Stimulated activated memory B cell treated with anti-CD40 and anti-IgM and Interleukin-4, amounts not matched to agents 10 μg/mL and 1 μg/mL and 100 μg/mL, for 72 hours (primary cell): ENCODE data around the gene IL6ST.
A peak's percentile ranks its signal among the peaks of the same experiment; 100 is the strongest.

Source experiments
- ATAC-seq: fragments of 150-1000 bp; cut with Tn5 transposase; 2 replicates; pipeline ENCODE4 v1.10.0; 2021
- H3K27ac Mint-ChIP-seq: one replicate; pipeline ENCODE4 v1.8.0; 2022; ENCODE audit warnings: mild to moderate bottlenecking, mixed read lengths
- H3K27me3 Mint-ChIP-seq: one replicate; pipeline ENCODE4 v1.8.0; 2022; ENCODE audit warnings: mixed read lengths
- H3K36me3 Mint-ChIP-seq: one replicate; pipeline ENCODE4 v1.8.0; 2022; ENCODE audit warnings: mixed read lengths
- H3K4me1 Mint-ChIP-seq: one replicate; pipeline ENCODE4 v1.8.0; 2022; ENCODE audit warnings: mixed read lengths
- H3K4me3 Mint-ChIP-seq: one replicate; pipeline ENCODE4 v1.8.0; 2022; ENCODE audit warnings: mild to moderate bottlenecking, moderate library complexity, mixed read lengths
- H3K9me3 Mint-ChIP-seq: one replicate; pipeline ENCODE4 v1.8.0; 2022; ENCODE audit warnings: mixed read lengths

Gene IL6ST

DNA sequence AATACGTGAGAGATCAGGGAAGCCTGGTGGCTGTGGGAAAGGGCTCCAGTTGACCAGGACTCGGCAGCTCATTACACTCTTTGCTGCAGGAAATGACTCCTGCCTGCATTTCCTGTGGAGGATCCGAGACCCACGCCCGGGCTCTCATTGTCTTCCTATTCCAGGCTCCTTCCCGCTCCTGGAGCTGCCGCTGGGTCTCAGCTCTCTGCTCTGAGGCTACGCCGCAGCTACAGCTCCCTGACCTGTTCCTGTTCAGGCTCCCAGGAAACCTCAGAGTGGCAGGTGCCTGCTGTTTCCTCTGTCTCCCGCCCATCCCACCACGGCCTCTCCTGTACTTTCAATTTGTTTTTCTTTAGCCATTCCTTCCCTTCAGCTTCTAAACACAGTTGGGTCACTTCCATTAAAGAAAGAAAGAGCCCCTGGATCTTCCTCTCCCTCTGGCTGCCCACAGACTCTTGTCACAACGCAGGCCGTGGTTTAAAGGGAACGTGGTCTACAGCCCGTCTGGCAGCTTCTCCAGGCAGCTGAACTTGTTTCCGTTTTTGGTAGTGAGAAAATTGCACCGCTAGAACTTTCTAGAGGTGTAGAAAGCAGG, 71.5 kb downstream of the IL6ST start:
- Mint-ChIP-seq H3K4me1 (peaks cover 22% of the 10 kb centered on the region), H3K9me3 (no peaks in the 10 kb centered on the region), H3K4me3 (peak overlapping the region; percentile 93), H3K36me3 (no peaks in the 10 kb centered on the region), H3K27me3 (peaks cover 24% of the 10 kb centered on the region), H3K27ac (peak overlapping the region; percentile 84)
- ATAC-seq, result no peak

DNA sequence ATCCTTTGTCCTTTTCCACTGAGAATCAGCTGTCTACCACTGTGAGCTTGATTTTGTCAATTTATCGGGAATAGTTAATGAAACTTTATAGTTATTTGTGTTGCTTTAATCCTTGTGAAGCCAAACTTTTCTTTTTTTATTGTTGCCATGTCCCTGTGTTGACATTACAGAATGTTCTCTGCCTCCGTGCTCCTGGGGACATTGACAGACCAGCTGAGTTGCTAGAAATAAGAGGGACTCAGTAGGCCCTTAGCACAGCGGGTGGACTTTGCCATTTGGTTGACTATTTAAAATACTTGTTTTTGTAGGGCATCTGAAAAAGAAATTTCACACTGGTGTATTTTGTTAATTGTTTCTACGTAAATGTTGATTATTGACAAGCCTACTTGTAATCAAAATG, 73.1 kb downstream of the IL6ST start:
- Mint-ChIP-seq H3K27ac (no peak overlapping the region), H3K36me3 (no peaks in the 10 kb centered on the region), H3K27me3 (peaks cover 24% of the 10 kb centered on the region), H3K4me1 (peaks cover 22% of the 10 kb centered on the region), H3K9me3 (no peaks in the 10 kb centered on the region), H3K4me3 (no peak overlapping the region)
- ATAC-seq, result no peak

DNA sequence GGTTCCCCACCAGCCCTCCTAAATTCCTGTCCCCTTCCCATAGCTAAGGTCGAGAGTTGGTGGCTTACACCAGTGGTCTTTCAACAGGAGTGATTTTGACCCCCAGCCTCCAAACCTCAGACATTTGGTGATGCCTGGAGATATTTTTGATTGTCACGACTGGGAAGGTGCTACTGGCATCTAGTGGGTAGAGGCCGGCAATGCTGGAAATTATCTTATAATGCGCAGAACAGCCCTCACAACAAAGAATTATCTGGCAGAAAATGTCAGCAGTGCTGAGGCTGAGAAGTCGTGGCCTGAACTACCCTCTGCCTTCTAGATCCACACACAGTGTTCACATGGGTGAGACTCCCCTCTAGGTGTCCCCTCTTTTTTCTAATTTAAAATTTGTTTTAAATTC, 74.0 kb downstream of the IL6ST start:
- no peaks in the 10 kb centered on the region for H3K36me3 Mint-ChIP-seq
- ATAC-seq, result no peak
- peaks cover 22% of the 10 kb centered on the region for H3K4me1 Mint-ChIP-seq
- no peak overlapping the region for H3K4me3 Mint-ChIP-seq
- no peaks in the 10 kb centered on the region for H3K9me3 Mint-ChIP-seq
- no peak overlapping the region for H3K27ac Mint-ChIP-seq
- H3K27me3 Mint-ChIP-seq, result peaks cover 24% of the 10 kb centered on the region

DNA sequence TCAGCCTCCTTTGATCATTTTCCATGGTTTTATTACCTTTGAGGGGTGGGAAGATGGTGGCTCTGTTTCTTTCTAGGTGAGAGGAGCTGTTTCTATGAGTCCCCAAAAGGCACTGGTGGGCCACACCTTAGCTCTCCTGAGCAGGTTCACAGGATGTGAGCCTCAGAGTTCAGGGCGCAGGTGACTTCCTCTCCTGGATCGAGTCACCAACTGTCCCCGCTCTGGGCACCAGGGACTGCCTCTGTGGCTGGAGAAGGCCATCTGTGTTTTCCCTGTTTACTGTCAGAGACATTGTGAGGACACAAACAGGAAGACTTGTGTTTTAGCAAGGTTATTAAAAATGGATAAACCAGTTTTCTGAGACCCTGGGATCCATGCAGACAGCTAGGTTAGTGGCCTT, 75.1 kb downstream of the IL6ST start:
- peaks cover 24% of the 10 kb centered on the region for H3K27me3 Mint-ChIP-seq
- no peaks in the 10 kb centered on the region for H3K36me3 Mint-ChIP-seq
- H3K27ac Mint-ChIP-seq, result no peak overlapping the region
- no peaks in the 10 kb centered on the region for H3K9me3 Mint-ChIP-seq
- ATAC-seq, result no peak
- no peak overlapping the region for H3K4me3 Mint-ChIP-seq
- peaks cover 22% of the 10 kb centered on the region for H3K4me1 Mint-ChIP-seq

DNA sequence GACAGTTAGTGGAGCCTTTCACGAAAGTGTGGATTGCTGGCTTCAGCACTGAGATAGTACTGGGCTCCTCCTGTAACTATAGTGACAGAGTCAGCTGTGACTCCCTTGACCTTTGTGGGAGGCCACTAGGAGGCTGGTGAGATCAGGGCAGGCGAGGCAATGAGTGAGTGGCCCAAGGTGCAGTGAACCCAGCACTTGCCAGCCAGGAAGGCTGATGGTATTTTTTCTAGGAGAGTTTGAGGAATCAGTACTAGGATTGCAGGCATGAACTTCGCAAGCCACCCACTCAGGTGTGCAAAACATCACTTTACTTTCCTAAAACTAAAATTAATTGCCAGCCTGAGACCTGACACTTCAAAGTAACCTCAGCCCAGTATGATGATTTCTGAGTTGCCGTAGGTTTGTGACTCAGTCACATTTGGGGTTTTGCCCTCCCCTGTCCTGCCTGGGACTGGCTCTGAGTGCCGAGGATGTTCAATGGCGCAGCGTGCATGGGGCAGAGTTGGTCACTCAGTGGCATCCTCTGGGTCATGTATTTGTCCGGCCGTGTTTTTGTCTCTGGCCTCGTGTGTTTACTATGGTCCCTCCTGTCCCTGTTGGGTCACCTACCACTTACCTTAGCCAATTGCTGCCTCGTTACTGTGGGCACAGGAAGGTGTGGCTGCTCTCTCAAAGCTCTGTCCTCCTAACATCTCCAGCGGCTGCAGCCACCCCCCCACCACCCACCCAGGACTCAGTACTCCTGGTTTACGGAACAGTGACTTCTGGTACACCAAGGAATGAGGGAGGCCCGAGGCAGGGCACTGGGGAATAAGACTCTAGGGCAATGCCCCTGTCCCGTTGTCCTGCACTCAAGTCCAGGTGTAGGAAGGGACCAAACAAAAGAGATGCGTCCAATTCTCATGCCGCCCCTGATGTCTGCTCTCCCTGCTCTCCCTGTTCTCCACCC, 76.4 kb downstream of the IL6ST start:
- Mint-ChIP-seq H3K36me3 (no peaks in the 10 kb centered on the region), H3K27me3 (peaks cover 15% of the 10 kb centered on the region), H3K9me3 (no peaks in the 10 kb centered on the region), H3K4me3 (no peak overlapping the region), H3K27ac (no peak overlapping the region), H3K4me1 (peaks cover 17% of the 10 kb centered on the region)
- ATAC-seq, result peak; percentile 37

DNA sequence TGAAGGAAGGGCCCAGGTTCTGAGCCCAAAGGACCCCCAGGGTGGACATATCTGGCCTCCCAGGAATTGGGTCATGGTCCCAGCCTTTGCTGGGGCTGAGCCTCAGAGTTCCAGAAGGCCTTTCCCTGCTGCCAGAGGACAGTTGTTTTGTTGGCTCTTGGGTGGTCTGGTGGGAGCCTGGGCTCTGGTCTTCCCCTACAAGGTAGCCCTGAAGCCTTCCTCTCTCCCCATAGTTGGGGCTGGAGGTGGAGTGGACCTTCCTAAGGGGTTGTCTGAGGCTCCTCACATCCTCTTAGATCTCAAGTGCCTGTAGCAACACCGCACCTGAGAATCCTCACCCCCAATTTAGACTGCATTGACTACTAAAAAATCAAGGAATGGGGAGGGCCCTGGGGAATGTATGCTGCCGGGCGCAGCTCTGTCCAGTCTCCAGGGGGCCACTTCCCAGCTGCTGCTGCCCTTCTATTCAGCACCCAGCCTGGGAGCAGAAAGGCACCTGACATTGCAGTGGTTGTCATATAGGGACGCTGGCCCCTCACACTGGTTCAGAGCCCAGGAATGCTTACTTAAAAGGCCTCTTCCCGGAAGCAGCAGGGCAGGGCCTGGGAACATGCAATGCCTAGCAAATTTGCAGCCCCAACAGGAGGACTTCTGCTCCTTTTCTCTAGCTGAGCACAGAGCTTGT, 77.2 kb downstream of the IL6ST start:
- no peak for ATAC-seq
- H3K4me1 Mint-ChIP-seq, result peaks cover 10% of the 10 kb centered on the region
- no peak overlapping the region for H3K27ac Mint-ChIP-seq
- H3K9me3 Mint-ChIP-seq, result no peaks in the 10 kb centered on the region
- H3K27me3 Mint-ChIP-seq, result peaks cover 11% of the 10 kb centered on the region
- H3K4me3 Mint-ChIP-seq, result no peak overlapping the region
- H3K36me3 Mint-ChIP-seq, result no peaks in the 10 kb centered on the region

DNA sequence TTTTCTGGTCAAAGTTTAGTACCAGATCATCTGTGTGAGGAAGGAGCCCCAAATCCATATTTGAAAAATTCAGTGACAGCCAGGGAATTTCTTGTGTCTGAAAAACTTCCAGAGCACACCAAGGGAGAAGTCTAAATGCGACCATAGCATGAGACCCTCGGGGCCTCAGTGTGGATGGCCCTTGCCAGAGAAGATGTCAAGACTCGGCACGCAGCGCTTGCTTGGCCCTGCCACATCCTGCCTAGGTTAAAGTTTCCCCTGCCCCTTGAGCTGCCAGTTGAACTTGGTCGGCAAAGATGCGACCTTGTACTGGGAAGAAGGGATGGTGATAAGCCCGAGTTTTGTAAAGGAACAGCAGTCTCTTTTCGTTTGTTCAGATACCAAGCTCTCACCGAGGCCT, 77.8 kb downstream of the IL6ST start:
- H3K4me1 Mint-ChIP-seq, result peaks cover 10% of the 10 kb centered on the region

DNA sequence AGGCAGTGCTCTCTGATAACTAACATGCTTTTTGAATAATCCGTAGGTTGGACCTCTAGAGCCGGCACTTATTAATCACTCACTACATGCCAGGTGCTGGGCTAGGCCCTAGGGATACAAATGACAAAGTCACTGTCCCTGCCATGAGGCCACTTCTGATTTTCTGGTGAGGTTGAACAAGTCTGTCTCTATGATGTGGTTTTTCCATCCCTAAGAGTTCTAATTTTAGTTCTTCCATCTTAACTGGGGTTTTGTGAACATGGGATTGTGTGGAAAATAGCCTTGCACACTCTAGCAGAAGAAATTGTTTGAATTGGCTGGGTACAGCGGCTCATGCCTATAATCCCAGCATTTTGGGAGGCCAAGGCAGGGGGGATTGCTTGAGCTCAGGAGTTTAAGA, 79.0 kb downstream of the IL6ST start:
- Mint-ChIP-seq H3K4me3 (no peak overlapping the region), H3K36me3 (no peaks in the 10 kb centered on the region), H3K9me3 (no peaks in the 10 kb centered on the region), H3K4me1 (peaks cover 10% of the 10 kb centered on the region), H3K27me3 (peaks cover 11% of the 10 kb centered on the region), H3K27ac (no peak overlapping the region)
- no peak for ATAC-seq

More for the DNA sequence above, 77.8 kb downstream of the IL6ST start:
- no peak overlapping the region for H3K4me3 Mint-ChIP-seq
- H3K36me3 Mint-ChIP-seq, result no peaks in the 10 kb centered on the region
- H3K9me3 Mint-ChIP-seq, result no peaks in the 10 kb centered on the region
- ATAC-seq, result no peak
- H3K27me3 Mint-ChIP-seq, result peaks cover 11% of the 10 kb centered on the region
- H3K27ac Mint-ChIP-seq, result no peak overlapping the region

DNA sequence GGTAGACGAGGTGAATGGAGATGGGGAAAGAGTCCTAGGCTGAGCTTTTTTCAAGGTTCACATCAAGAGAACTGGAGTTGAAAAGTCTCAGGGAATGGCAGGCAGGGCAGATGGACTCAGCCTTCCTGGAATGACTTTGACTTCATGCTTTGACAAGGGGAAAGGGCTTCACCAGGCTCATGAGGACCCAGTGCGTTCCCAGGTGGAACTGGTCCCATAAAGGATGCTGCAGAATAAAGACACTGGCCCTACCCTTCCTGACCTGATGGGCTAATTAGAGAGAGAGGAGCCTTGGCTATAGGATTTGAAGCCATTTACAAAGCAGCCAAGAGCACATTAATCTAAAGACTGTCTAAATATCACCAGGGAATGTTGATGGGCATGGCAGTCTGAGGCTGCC, 79.8 kb downstream of the IL6ST start:
- Mint-ChIP-seq H3K9me3 (no peaks in the 10 kb centered on the region), H3K27ac (no peak overlapping the region), H3K4me3 (no peak overlapping the region), H3K27me3 (peaks cover 11% of the 10 kb centered on the region), H3K36me3 (no peaks in the 10 kb centered on the region), H3K4me1 (peaks cover 10% of the 10 kb centered on the region)
- ATAC-seq, result no peak

DNA sequence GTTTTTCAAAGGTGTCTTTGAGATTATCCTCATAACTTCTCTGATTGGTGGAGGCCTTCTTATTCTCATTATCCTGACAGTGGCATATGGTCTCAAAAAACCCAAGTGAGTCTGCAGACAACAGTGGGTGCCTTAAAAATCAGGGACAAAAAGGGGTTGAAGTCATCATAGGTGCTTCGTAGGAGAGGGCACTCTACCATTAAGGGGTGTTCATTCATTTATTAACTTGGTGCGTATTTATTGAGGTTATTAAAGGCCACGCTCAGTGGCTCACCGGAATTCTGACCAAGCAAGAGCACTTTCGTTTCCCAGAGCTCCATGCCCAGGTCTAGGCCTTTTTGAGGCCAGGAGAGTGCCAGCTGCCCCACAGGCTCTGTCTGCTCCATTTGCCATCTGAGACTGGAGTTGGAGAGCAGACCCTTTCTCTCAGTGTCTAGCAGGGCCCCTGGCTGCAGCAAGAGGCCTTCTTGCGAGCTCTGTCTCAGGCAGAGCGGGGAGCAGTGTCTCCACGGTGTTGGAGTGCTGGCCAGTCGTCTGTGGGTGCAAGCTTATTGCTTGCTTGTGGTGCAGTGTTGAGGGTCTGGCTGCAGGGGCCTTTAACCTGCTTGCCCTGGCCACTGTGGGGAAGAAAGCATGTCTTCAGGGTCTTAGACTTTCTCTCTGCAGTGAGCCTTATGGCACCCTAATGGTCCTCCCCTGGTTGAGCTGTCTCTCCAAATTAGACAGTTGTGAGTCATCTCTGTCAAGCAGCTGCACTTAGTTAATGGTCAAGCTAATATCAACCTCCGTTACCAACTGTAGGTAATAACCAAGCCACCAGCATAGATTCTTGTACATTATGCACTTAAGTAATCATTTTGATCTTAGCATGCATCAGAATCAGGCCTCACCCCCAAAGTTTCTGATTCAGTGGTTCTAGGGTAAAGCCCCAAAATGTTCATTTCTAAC, 81.0 kb downstream of the IL6ST start:
- no peaks in the 10 kb centered on the region for H3K4me1 Mint-ChIP-seq
- no peak overlapping the region for H3K27ac Mint-ChIP-seq
- no peak for ATAC-seq
- H3K4me3 Mint-ChIP-seq, result no peak overlapping the region
- no peaks in the 10 kb centered on the region for H3K27me3 Mint-ChIP-seq
- no peaks in the 10 kb centered on the region for H3K36me3 Mint-ChIP-seq
- no peaks in the 10 kb centered on the region for H3K9me3 Mint-ChIP-seq

DNA sequence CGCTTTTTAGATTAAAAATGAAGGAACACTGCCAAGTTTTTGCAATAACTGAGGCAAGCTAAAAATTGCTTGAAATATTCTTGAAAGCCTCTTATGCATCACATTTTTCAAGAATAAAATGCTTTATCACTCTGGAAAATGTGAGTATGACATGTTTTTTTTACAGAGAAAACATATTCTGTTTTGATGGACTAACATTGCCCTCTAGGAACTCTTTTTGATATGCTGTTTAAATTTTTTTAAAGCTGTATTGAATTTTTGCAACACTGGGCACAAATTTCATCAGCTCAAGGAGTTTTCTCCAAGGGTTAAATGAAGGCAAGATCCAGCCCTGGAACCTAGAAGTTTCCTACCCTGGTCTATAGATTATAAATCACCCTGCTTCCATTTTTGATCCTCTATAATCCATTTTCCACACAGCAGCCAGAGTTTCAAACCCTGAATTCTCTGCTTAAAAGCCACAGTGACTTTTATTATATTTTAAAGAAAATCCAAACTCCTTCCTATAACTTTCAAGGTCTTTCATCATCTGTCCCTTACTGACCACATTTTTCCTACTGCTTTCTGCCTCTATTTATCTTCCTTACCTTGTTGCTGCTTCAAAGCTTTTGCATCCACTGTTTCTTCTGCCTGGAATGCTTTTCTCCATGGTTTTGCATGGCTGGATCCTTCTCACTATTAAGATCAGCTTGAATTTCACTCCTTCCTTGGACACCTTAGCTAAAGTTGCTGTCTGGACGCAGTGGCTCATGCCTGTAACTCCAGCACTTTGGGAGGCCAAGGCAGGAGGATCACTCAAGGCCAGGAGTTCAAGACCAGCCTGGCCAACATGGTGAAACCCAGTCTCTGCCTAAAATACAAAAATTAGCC, 82.7 kb downstream of the IL6ST start:
- Mint-ChIP-seq H3K4me1 (no peaks in the 10 kb centered on the region), H3K4me3 (no peak overlapping the region), H3K27me3 (no peaks in the 10 kb centered on the region), H3K36me3 (no peaks in the 10 kb centered on the region), H3K27ac (no peak overlapping the region), H3K9me3 (no peaks in the 10 kb centered on the region)
- ATAC-seq, result no peak

DNA sequence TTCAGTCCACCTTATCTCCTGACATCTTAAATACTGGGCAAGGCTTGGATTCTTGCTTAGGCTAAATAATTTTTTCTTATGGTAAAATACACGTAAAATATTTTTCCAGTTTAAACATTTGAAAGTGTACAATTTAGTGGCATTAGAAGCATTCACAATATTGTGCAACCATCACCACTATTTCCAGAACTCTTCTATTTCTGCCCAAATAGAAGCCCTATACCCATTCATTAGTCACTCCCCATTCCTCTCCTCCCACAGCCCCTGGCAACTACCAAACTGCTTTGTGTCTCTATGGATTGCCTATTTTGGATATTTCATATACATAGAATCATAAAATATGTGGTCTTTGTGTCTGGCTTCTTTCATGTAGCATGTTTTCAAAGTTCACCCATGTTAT, 86.0 kb downstream of the IL6ST start:
- Mint-ChIP-seq H3K4me1 (peaks cover 8% of the 10 kb centered on the region), H3K4me3 (no peak overlapping the region), H3K27me3 (no peaks in the 10 kb centered on the region), H3K27ac (no peak overlapping the region), H3K36me3 (no peaks in the 10 kb centered on the region), H3K9me3 (no peaks in the 10 kb centered on the region)
- no peak for ATAC-seq

DNA sequence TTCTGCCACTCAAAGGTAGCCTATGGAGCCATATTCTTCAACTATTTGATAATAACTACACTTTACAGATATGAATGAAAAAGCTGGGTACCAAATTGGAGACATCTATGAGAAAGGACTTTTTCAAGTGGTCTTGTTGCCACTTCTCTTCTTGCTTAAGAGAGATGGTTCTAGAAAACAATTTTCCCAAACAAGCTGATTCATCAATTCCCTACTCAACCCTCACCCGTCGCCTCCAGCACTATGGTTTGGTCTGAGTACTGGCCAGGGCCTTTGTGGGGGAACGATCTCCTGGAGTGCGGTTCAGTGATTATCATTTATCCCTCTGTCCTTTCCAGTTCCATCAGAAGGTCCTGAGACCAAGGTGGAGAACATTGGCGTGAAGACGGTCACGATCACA, 86.8 kb downstream of the IL6ST start:
- H3K4me1 Mint-ChIP-seq, result peaks cover 16% of the 10 kb centered on the region
- no peak overlapping the region for H3K27ac Mint-ChIP-seq

DNA sequence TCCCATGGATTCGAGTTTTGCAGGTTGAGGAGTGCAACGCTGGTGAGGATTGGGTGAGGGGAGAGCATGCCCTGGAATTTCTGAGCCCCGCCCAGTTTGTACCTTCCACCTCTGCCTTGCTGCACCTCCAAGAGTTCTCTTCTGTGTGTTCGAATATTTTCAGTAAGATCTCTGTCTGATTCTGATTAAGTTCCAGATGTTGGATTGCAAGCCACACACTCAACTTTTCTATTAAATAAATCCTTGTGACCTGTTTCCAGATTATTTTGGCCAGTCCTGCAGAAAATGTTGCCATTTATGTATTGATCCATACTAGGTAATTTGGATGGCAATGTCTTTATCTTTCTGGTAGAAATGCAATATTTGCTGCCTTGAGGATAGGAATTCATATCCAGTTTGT, 89.5 kb downstream of the IL6ST start:
- Mint-ChIP-seq H3K4me3 (no peak overlapping the region), H3K9me3 (no peaks in the 10 kb centered on the region), H3K4me1 (peaks cover 24% of the 10 kb centered on the region), H3K27ac (no peak overlapping the region), H3K27me3 (no peaks in the 10 kb centered on the region), H3K36me3 (no peaks in the 10 kb centered on the region)
- ATAC-seq, result no peak

More for the DNA sequence above, 86.8 kb downstream of the IL6ST start:
- Mint-ChIP-seq H3K27me3 (no peaks in the 10 kb centered on the region), H3K36me3 (no peaks in the 10 kb centered on the region), H3K9me3 (no peaks in the 10 kb centered on the region), H3K4me3 (no peak overlapping the region)
- no peak for ATAC-seq
